ENCODE results near the gene SNRNP25.

The SNRNP25 gene

GRCh38 chr16:67884-68789, 14.5 kb downstream of the SNRNP25 start:
- H3K4me3 ChIP-seq (ENCODE audit: control insufficient read depth in 1 of 7, extremely low read depth in 1 of 7, insufficient read depth in 4 of 7, low read depth in 2 of 7, low read length in 6 of 7) = no peak overlapping the region
- ChIA-PET POLR2A (interaction anchor here (0.7 kb wide), 1 partner anchor 23 kb away, joined by 3 read pairs; no protein-coding TSS in a partner anchor), CTCF (interaction anchor here (0.8 to 19.8 kb wide), 7 partner anchors 10 to 116 kb away, joined by 3 to 643 read pairs (median 4); no protein-coding TSS in a partner anchor)
- DNase-seq = no peak
- no peak overlapping the region for H3K27ac ChIP-seq (ENCODE audit: insufficient read depth in 1 of 2, low read depth in 1 of 2, low read length in 2 of 2, poor library complexity in 1 of 2, severe bottlenecking in 2 of 2)
- 98% methylated on average over 19 of the region's 27 CpGs for WGBS (ENCODE audit: insufficient coverage)
- peaks cover 0 to 20% (median 19%) of the 10 kb centered on the region in 4 experiments for H3K4me1 ChIP-seq (ENCODE audit: control extremely low read depth in 1 of 4, control insufficient read depth in 4 of 4, insufficient read depth in 4 of 4, low read length in 3 of 4)
- H3K27me3 ChIP-seq (replicated peaks in 2 of 5; ENCODE audit: control insufficient read depth in 4 of 5, insufficient read depth in 5 of 5, low read length in 4 of 5) = peaks cover 0 to 17% (median 0%) of the 10 kb centered on the region in 5 experiments
- no peaks in the 10 kb centered on the region for H3K9me3 ChIP-seq (ENCODE audit: control extremely low read depth in 1 of 5, control insufficient read depth in 4 of 5, insufficient read depth in 2 of 5, low read depth in 1 of 5, low read length in 4 of 5)
- peaks cover 0 to 8% (median 0%) of the 10 kb centered on the region in 4 experiments for H3K36me3 ChIP-seq (ENCODE audit: control insufficient read depth in 4 of 4, insufficient read depth in 4 of 4, low read length in 3 of 4)

GRCh38 chr16:69181-69580, 15.6 kb downstream of the SNRNP25 start:
- no peaks in the 10 kb centered on the region for H3K36me3 ChIP-seq (ENCODE audit: control insufficient read depth in 4 of 4, insufficient read depth in 4 of 4, low read length in 3 of 4)
- POLR2A ChIA-PET = no interaction called here
- WGBS (ENCODE audit: insufficient coverage) = 100% methylated on average over 4 of the region's 8 CpGs
- peaks cover 0 to 29% (median 29%) of the 10 kb centered on the region in 4 experiments for H3K4me1 ChIP-seq (ENCODE audit: control extremely low read depth in 1 of 4, control insufficient read depth in 4 of 4, insufficient read depth in 4 of 4, low read length in 3 of 4)
- no peak overlapping the region for H3K4me3 ChIP-seq (ENCODE audit: control insufficient read depth in 1 of 7, extremely low read depth in 1 of 7, insufficient read depth in 4 of 7, low read depth in 2 of 7, low read length in 6 of 7)
- H3K9me3 ChIP-seq (ENCODE audit: control extremely low read depth in 1 of 5, control insufficient read depth in 4 of 5, insufficient read depth in 2 of 5, low read depth in 1 of 5, low read length in 4 of 5) = no peaks in the 10 kb centered on the region
- no peak overlapping the region for H3K27ac ChIP-seq (ENCODE audit: insufficient read depth in 1 of 2, low read depth in 1 of 2, low read length in 2 of 2, poor library complexity in 1 of 2, severe bottlenecking in 2 of 2)
- CTCF ChIA-PET = interaction anchor here (0.8 to 19.8 kb wide), 6 partner anchors 10 to 36 kb away, joined by 3 to 643 read pairs (median 4); partner anchors contain the start of genes POLR3K and SNRNP25
- no peak for DNase-seq
- peaks cover 0 to 22% (median 2%) of the 10 kb centered on the region in 5 experiments for H3K27me3 ChIP-seq (replicated peaks in 2 of 5; ENCODE audit: control insufficient read depth in 4 of 5, insufficient read depth in 5 of 5, low read length in 4 of 5)

GRCh38 chr16:71210-71539, 17.5 kb downstream of the SNRNP25 start:
- H3K4me3 ChIP-seq (ENCODE audit: control insufficient read depth in 1 of 7, extremely low read depth in 1 of 7, insufficient read depth in 4 of 7, low read depth in 2 of 7, low read length in 6 of 7) = no peak overlapping the region
- 100% methylated on average over 2 of the region's 5 CpGs for WGBS (ENCODE audit: insufficient coverage)
- no peak overlapping the region for H3K27ac ChIP-seq (ENCODE audit: insufficient read depth in 1 of 2, low read depth in 1 of 2, low read length in 2 of 2, poor library complexity in 1 of 2, severe bottlenecking in 2 of 2)
- no peaks in the 10 kb centered on the region for H3K9me3 ChIP-seq (ENCODE audit: control extremely low read depth in 1 of 5, control insufficient read depth in 4 of 5, insufficient read depth in 2 of 5, low read depth in 1 of 5, low read length in 4 of 5)
- CTCF ChIA-PET = interaction anchor here (1.0 to 19.8 kb wide), 5 partner anchors 8 to 39 kb away, joined by 3 to 643 read pairs (median 7); no protein-coding TSS in a partner anchor
- DNase-seq = no peak
- POLR2A ChIA-PET = interaction anchor here (1.6 kb wide), 1 partner anchor 14 kb away, joined by 3 read pairs; no protein-coding TSS in a partner anchor
- H3K36me3 ChIP-seq (ENCODE audit: control insufficient read depth in 4 of 4, insufficient read depth in 4 of 4, low read length in 3 of 4) = no peaks in the 10 kb centered on the region
- peaks cover 0 to 22% (median 2%) of the 10 kb centered on the region in 5 experiments for H3K27me3 ChIP-seq (replicated peaks in 2 of 5; ENCODE audit: control insufficient read depth in 4 of 5, insufficient read depth in 5 of 5, low read length in 4 of 5)
- peaks cover 0 to 41% (median 35%) of the 10 kb centered on the region in 4 experiments for H3K4me1 ChIP-seq (ENCODE audit: control extremely low read depth in 1 of 4, control insufficient read depth in 4 of 4, insufficient read depth in 4 of 4, low read length in 3 of 4)

GRCh38 chr16:71540-72401, 18.1 kb downstream of the SNRNP25 start:
- H3K27ac ChIP-seq (ENCODE audit: insufficient read depth in 1 of 2, low read depth in 1 of 2, low read length in 2 of 2, poor library complexity in 1 of 2, severe bottlenecking in 2 of 2) = no peak overlapping the region

GRCh38 chr16:72561-73548, 19.2 kb downstream of the SNRNP25 start, which contains the start of gene RHBDF1:
Gene RHBDF1 (minus strand): TSS chr16:72631. CDS start chr16:65015, 7,616 bp downstream.
- Histone ChIP-seq H3K4me3 (ENCODE audit: control insufficient read depth in 1 of 7, extremely low read depth in 1 of 7, insufficient read depth in 4 of 7, low read depth in 2 of 7, low read length in 6 of 7) (peak within 1 kb of the TSS in 6 of 7 experiments; percentile 42 to 66 (median 57)), H3K9me3 (ENCODE audit: control extremely low read depth in 1 of 5, control insufficient read depth in 4 of 5, insufficient read depth in 2 of 5, low read depth in 1 of 5, low read length in 4 of 5) (no peaks in the 10 kb centered on the region), H3K27ac (ENCODE audit: insufficient read depth in 1 of 2, low read depth in 1 of 2, low read length in 2 of 2, poor library complexity in 1 of 2, severe bottlenecking in 2 of 2) (no peak within 1 kb of the TSS), H3K36me3 (ENCODE audit: control insufficient read depth in 4 of 4, insufficient read depth in 4 of 4, low read length in 3 of 4) (no peaks in the 10 kb centered on the region), H3K27me3 (replicated peaks in 2 of 5; ENCODE audit: control insufficient read depth in 4 of 5, insufficient read depth in 5 of 5, low read length in 4 of 5) (peaks cover 0 to 22% (median 2%) of the 10 kb centered on the region in 5 experiments), H3K4me1 (ENCODE audit: control extremely low read depth in 1 of 4, control insufficient read depth in 4 of 4, insufficient read depth in 4 of 4, low read length in 3 of 4) (peaks cover 3 to 57% (median 51%) of the 10 kb centered on the region in 4 experiments)
- ChIA-PET CTCF (interaction anchor here (0.8 to 19.8 kb wide), 4 partner anchors 9 to 32 kb away, joined by 4 to 643 read pairs (median 36); no protein-coding TSS in a partner anchor), POLR2A (interaction anchor here (1.6 kb wide), 1 partner anchor 13 kb away, joined by 3 read pairs; no protein-coding TSS in a partner anchor)
- peak in 1 of 3 donors; percentile 30 for DNase-seq
- 28% methylated on average over 34 of the region's 62 CpGs for WGBS (ENCODE audit: insufficient coverage)

More at GRCh38 chr16:71540-72401, 18.1 kb downstream of the SNRNP25 start:
- ChIA-PET POLR2A (interaction anchor here (1.6 kb wide), 1 partner anchor 14 kb away, joined by 3 read pairs; no protein-coding TSS in a partner anchor), CTCF (interaction anchor here (0.8 to 19.8 kb wide), 6 partner anchors 8 to 38 kb away, joined by 3 to 643 read pairs (median 6); no protein-coding TSS in a partner anchor)
- Histone ChIP-seq H3K4me1 (ENCODE audit: control extremely low read depth in 1 of 4, control insufficient read depth in 4 of 4, insufficient read depth in 4 of 4, low read length in 3 of 4) (peaks cover 3 to 47% (median 40%) of the 10 kb centered on the region in 4 experiments), H3K36me3 (ENCODE audit: control insufficient read depth in 4 of 4, insufficient read depth in 4 of 4, low read length in 3 of 4) (no peaks in the 10 kb centered on the region), H3K9me3 (ENCODE audit: control extremely low read depth in 1 of 5, control insufficient read depth in 4 of 5, insufficient read depth in 2 of 5, low read depth in 1 of 5, low read length in 4 of 5) (no peaks in the 10 kb centered on the region), H3K27me3 (replicated peaks in 2 of 5; ENCODE audit: control insufficient read depth in 4 of 5, insufficient read depth in 5 of 5, low read length in 4 of 5) (peaks cover 0 to 22% (median 2%) of the 10 kb centered on the region in 5 experiments), H3K4me3 (ENCODE audit: control insufficient read depth in 1 of 7, extremely low read depth in 1 of 7, insufficient read depth in 4 of 7, low read depth in 2 of 7, low read length in 6 of 7) (peak overlapping the region in 5 of 7 experiments; percentile 42 to 66 (median 62))
- 11% methylated on average over 44 of the region's 57 CpGs for WGBS (ENCODE audit: insufficient coverage)
- DNase-seq = no peak

All from common myeloid progenitor, CD34-positive (primary cell).